GM23338 (cell line): ENCODE results near the gene UNC45B. TPM values are rescaled to one million over a fixed set of nuclear protein-coding genes. Genes with fewer than 3 reads are reported as not detected.

ENCODE experiments used
- ATAC-seq: fragments of 200-7000 bp; cut with Tn5 transposase; 3 replicates; pipeline ENCODE4 v1.9.1; 2020
- DNase-seq: peaks from one replicate; pipeline ENCODE4 v3.0.0-alpha.2; 2015; ENCODE audit warnings: low spot score
- H2AFZ ChIP-seq: fragments of 200-600 bp; sonication (generic); 2 replicates; pipeline ENCODE4 v1.8.0; 2016; ENCODE audit warnings: antibody characterized with exemption, mild to moderate bottlenecking, moderate library complexity
- H3F3A ChIP-seq: fragments of 200-600 bp; sonication (generic); replicated peaks from 2 replicates; pipeline ENCODE4 v1.8.0; 2017; ENCODE audit warnings: antibody characterized with exemption, mixed run types, low read depth
- H3K27ac ChIP-seq: fragments of 200-600 bp; sonication (generic); 2 replicates; pipeline ENCODE4 v1.6.1; 2016; ENCODE audit warnings: low read depth
- H3K27me3 ChIP-seq: fragments of 200-600 bp; sonication (generic); 2 replicates; pipeline ENCODE4 v1.8.0; 2016; ENCODE audit warnings: mild to moderate bottlenecking, mixed run types, moderate library complexity; ENCODE audit not compliant: insufficient read depth
- H3K36me3 ChIP-seq: fragments of 200-600 bp; sonication (generic); 2 replicates; pipeline ENCODE4 v1.8.0; 2016; ENCODE audit warnings: mild to moderate bottlenecking; ENCODE audit not compliant: insufficient read depth
- H3K4me1 ChIP-seq: fragments of 200-600 bp; sonication (generic); 2 replicates; pipeline ENCODE4 v1.8.0; 2016; ENCODE audit warnings: mild to moderate bottlenecking, moderate library complexity; ENCODE audit not compliant: insufficient read depth
- H3K4me2 ChIP-seq: fragments of 200-600 bp; sonication (generic); 2 replicates; pipeline ENCODE4 v1.7.1; 2017; ENCODE audit warnings: mixed run types
- H3K4me3 ChIP-seq: fragments of 200-600 bp; sonication (generic); 2 replicates; pipeline ENCODE4 v1.6.1; 2016; ENCODE audit warnings: mixed run types
- H3K79me2 ChIP-seq: fragments of 200-600 bp; sonication (generic); replicated peaks from 2 replicates; pipeline ENCODE4 v1.8.0; 2017; ENCODE audit warnings: mild to moderate bottlenecking; ENCODE audit not compliant: insufficient read depth
- H3K9me2 ChIP-seq: fragments of 200-600 bp; sonication (generic); 2 replicates; pipeline ENCODE4 v1.8.0; 2017; ENCODE audit not compliant: insufficient read depth
- H4K20me1 ChIP-seq: fragments of 200-600 bp; sonication (generic); replicated peaks from 2 replicates; pipeline ENCODE4 v1.8.0; 2017; ENCODE audit warnings: mild to moderate bottlenecking; ENCODE audit not compliant: insufficient read depth
- H3K27ac Mint-ChIP-seq: 2 replicates; pipeline ENCODE4 v1.8.0; 2020; ENCODE audit warnings: inconsistent platforms, mild to moderate bottlenecking, moderate library complexity, mixed read lengths
- H3K27me3 Mint-ChIP-seq: 3 replicates; pipeline ENCODE4 v1.8.0; 2022; ENCODE audit warnings: low read depth, mild to moderate bottlenecking, moderate library complexity, mixed read lengths, inconsistent platforms; ENCODE audit not compliant: insufficient read depth, poor library complexity
- H3K36me3 Mint-ChIP-seq: 3 replicates; pipeline ENCODE4 v1.8.0; 2021; ENCODE audit warnings: low read depth, mild to moderate bottlenecking, inconsistent platforms, moderate library complexity, mixed read lengths
- H3K4me1 Mint-ChIP-seq: 3 replicates; pipeline ENCODE4 v1.8.0; 2020; ENCODE audit warnings: mild to moderate bottlenecking, inconsistent platforms, mixed read lengths
- H3K4me3 Mint-ChIP-seq: 3 replicates; pipeline ENCODE4 v1.8.0; 2021; ENCODE audit warnings: moderate library complexity, mild to moderate bottlenecking, inconsistent platforms, mixed read lengths
- H3K9me3 Mint-ChIP-seq: 3 replicates; pipeline ENCODE4 v1.8.0; 2020; ENCODE audit warnings: moderate library complexity, mild to moderate bottlenecking, inconsistent platforms, mixed read lengths
- ETS1 ChIP-seq: IDR thresholded peaks from 2 replicates; pipeline ENCODE4 v1.6.1; 2016; ENCODE audit warnings: antibody characterized with exemption
- JUNB ChIP-seq: IDR thresholded peaks from one replicate; pipeline ENCODE4 v1.6.1; 2016; ENCODE audit warnings: antibody characterized with exemption; ENCODE audit not compliant: unreplicated experiment
- NANOG ChIP-seq: IDR thresholded peaks from 2 replicates; pipeline ENCODE4 v1.6.1; 2016; ENCODE audit warnings: antibody characterized with exemption, borderline replicate concordance
- STAT1 ChIP-seq: IDR thresholded peaks from one replicate; pipeline ENCODE4 v1.6.1; 2016; ENCODE audit warnings: antibody characterized with exemption; ENCODE audit not compliant: unreplicated experiment
- ZNF114 ChIP-seq: fragments of 250-450 bp; sonication (Bioruptor Pico); IDR thresholded peaks from 2 replicates; pipeline ENCODE4 v1.5.0; 2020; ENCODE audit warnings: mild to moderate bottlenecking, moderate library complexity
- ZNF331 ChIP-seq: fragments of 250-450 bp; sonication (Bioruptor Pico); IDR thresholded peaks from 2 replicates; pipeline ENCODE4 v1.5.0; 2020; ENCODE audit warnings: low read depth, mild to moderate bottlenecking, moderate library complexity
- ZNF462 ChIP-seq: fragments of 250-450 bp; sonication (Bioruptor Pico); IDR thresholded peaks from 2 replicates; pipeline ENCODE4 v1.5.0; 2020; ENCODE audit warnings: mild to moderate bottlenecking, moderate library complexity
- polyA plus RNA-seq: library from polyadenylated mRNA; unstranded; fragments of >200 nt; fragmentation: Nextera tagmentation; extraction: Ambion mirVana; gene quantifications from 2 replicates; pipeline ENCODE4 v1.2.1, GENCODE V29; 2016
- total RNA-seq: library from RNA; depleted of rRNA; stranded (reverse); fragments of >200 nt; shearing (Covaris generic); gene quantifications from 2 replicates; pipeline ENCODE4 v1.2.3, GENCODE V29; 2014

Gene UNC45B
- total and polyA plus RNA-seq, 2 experiments from 2014 or later, result 0.03 TPM; not detected in 1

GRCh38 chr17:35121315-35121714, 26.3 kb upstream of the UNC45B start, which contains the start of gene FNDC8 (continued):
- TF ChIP-seq ZNF462 (CRISPR knock-in tag), result no peak
- TF ChIP-seq ETS1, result no peak
- TF ChIP-seq ZNF114 (CRISPR knock-in tag), result no peak
- no peak for TF ChIP-seq ZNF331 (CRISPR knock-in tag)
- TF ChIP-seq NANOG, result no peak

GRCh38 chr17:35127751-35128514, 19.7 kb upstream of the UNC45B start:
- DNase-seq (no peak), ATAC-seq (no peak)
- Histone ChIP-seq H3K79me2 (no peaks in the 10 kb centered on the region), H3K27ac (no peak overlapping the region), H4K20me1 (no peaks in the 10 kb centered on the region; the same call in 1 of the 2 replicates), H3K4me3 (no peak overlapping the region), H3K36me3 (peaks cover 3% of the 10 kb centered on the region; the same call in 1 of the 2 replicates), H3K4me1 (no peaks in the 10 kb centered on the region), H2AFZ (no peak overlapping the region), H3F3A (0 out of 2 replicates have a peak, but pooled peaks cover 2% of the 10 kb centered on the region), H3K9me2 (peaks cover 3% of the 10 kb centered on the region; the same call in 1 of the 2 replicates), H3K27me3 (no peaks in the 10 kb centered on the region), H3K4me2 (no peak overlapping the region)
- TF ChIP-seq STAT1, result no peak
- no peak for TF ChIP-seq JUNB
- Mint-ChIP-seq H3K36me3 (peaks cover 27% of the 10 kb centered on the region), H3K9me3 (no peaks in the 10 kb centered on the region; the same call in 2 of the 3 replicates), H3K4me1 (no peaks in the 10 kb centered on the region), H3K4me3 (no peak overlapping the region), H3K27me3 (peaks cover 22% of the 10 kb centered on the region), H3K27ac (no peak overlapping the region)
